Osteoblast (primary cell): Measurements from ENCODE around the gene RPRD1A. TPM values are rescaled to one million over a fixed set of nuclear protein-coding genes. Genes with fewer than 3 reads are reported as not detected.
"Not testable (repeated sequence)": the region's sequence is repeated elsewhere in the genome, so short reads cannot be mapped to it uniquely, and the experiment has no call there.

Experiments
- DNase-seq: peaks from one replicate; pipeline ENCODE4 v3.0.0; 2011; ENCODE audit warnings: low spot score, mixed read lengths; ENCODE audit not compliant: insufficient read length; ENCODE audit errors: missing footprints
- H2AFZ ChIP-seq: 2 replicates; pipeline ENCODE4 v1.6.0; 2011; ENCODE audit warnings: mild to moderate bottlenecking, low read length
- H3K27ac ChIP-seq: 2 replicates; pipeline ENCODE4 v1.5.1; 2011; ENCODE audit warnings: mild to moderate bottlenecking, low read depth, low read length, moderate library complexity
- H3K27me3 ChIP-seq: 2 replicates; pipeline ENCODE4 v1.6.0; 2012; ENCODE audit warnings: mild to moderate bottlenecking, control low read depth, inconsistent platforms, low read length, moderate library complexity; ENCODE audit not compliant: insufficient read depth
- H3K36me3 ChIP-seq: 2 replicates; pipeline ENCODE4 v1.5.1; 2011; ENCODE audit warnings: mild to moderate bottlenecking, low read length, control low read depth, moderate library complexity; ENCODE audit not compliant: insufficient read depth
- H3K4me1 ChIP-seq: 2 replicates; pipeline ENCODE4 v1.5.1; 2011; ENCODE audit warnings: mild to moderate bottlenecking, low read length, control low read depth, moderate library complexity; ENCODE audit not compliant: insufficient read depth
- H3K4me2 ChIP-seq: 2 replicates; pipeline ENCODE4 v1.6.0; 2011; ENCODE audit warnings: mild to moderate bottlenecking, low read length; ENCODE audit not compliant: insufficient read depth
- H3K4me3 ChIP-seq: fragments of 200-600 bp; sonication (generic); 3 replicates; pipeline ENCODE4 v1.5.1; 2012; ENCODE audit warnings: mild to moderate bottlenecking, low read length, inconsistent platforms; ENCODE audit not compliant: insufficient read depth
- H3K79me2 ChIP-seq: 2 replicates; pipeline ENCODE4 v1.6.0; 2012; ENCODE audit warnings: mild to moderate bottlenecking, low read length, control low read depth, inconsistent platforms; ENCODE audit not compliant: insufficient read depth
- H3K9me3 ChIP-seq: 2 replicates; pipeline ENCODE4 v1.5.1; 2011; ENCODE audit warnings: low read depth, low read length, control low read depth
- H4K20me1 ChIP-seq: 2 replicates; pipeline ENCODE4 v1.6.0; 2012; ENCODE audit warnings: mild to moderate bottlenecking, low read length, control low read depth; ENCODE audit not compliant: insufficient read depth
- total RNA-seq: library from RNA; depleted of rRNA; stranded (reverse); fragments of >200 nt; gene quantifications from 2 replicates; pipeline ENCODE4 v1.2.3, GENCODE V29; 2012
- TF ChIP-seq, protein P1 (sequence below): IDR thresholded peaks from 2 replicates; pipeline ENCODE4 v1.5.1; 2011; ENCODE audit warnings: mild to moderate bottlenecking, low read depth, low read length, moderate library complexity; ENCODE audit errors: extremely low read depth

Gene RPRD1A
- 31.5 and 36.2 TPM in 2 replicates for total RNA-seq

GRCh38 chr18:36067055-36067957, at the start of gene RPRD1A:
RPRD1A (minus strand) TSS chr18:36067559; CDS start chr18:36067404, 155 bp downstream.
- Histone ChIP-seq H3K4me3 (peak within 1 kb of the TSS; percentile 91), H4K20me1 (peaks cover 3% of the 10 kb centered on the region), H2AFZ (peak within 1 kb of the TSS; percentile 94), H3K4me1 (peaks cover 7% of the 10 kb centered on the region), H3K27me3 (no peaks in the 10 kb centered on the region), H3K27ac (peak within 1 kb of the TSS; percentile 96), H3K9me3 (no peaks in the 10 kb centered on the region), H3K36me3 (no peaks in the 10 kb centered on the region), H3K79me2 (peaks cover 51% of the 10 kb centered on the region), H3K4me2 (peak within 1 kb of the TSS; percentile 87)
- TF ChIP-seq, protein P1, sequence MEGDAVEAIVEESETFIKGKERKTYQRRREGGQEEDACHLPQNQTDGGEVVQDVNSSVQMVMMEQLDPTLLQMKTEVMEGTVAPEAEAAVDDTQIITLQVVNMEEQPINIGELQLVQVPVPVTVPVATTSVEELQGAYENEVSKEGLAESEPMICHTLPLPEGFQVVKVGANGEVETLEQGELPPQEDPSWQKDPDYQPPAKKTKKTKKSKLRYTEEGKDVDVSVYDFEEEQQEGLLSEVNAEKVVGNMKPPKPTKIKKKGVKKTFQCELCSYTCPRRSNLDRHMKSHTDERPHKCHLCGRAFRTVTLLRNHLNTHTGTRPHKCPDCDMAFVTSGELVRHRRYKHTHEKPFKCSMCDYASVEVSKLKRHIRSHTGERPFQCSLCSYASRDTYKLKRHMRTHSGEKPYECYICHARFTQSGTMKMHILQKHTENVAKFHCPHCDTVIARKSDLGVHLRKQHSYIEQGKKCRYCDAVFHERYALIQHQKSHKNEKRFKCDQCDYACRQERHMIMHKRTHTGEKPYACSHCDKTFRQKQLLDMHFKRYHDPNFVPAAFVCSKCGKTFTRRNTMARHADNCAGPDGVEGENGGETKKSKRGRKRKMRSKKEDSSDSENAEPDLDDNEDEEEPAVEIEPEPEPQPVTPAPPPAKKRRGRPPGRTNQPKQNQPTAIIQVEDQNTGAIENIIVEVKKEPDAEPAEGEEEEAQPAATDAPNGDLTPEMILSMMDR = no peak
- DNase-seq = peak; percentile 98

- not testable (repeated sequence) for H3K4me2 ChIP-seq, H3K9me3 ChIP-seq, H2AFZ ChIP-seq, H3K79me2 ChIP-seq, H4K20me1 ChIP-seq, H3K27ac ChIP-seq, DNase-seq, H3K4me1 ChIP-seq, H3K27me3 ChIP-seq, H3K4me3 ChIP-seq
- H3K36me3 ChIP-seq = peaks cover 51% of the 10 kb centered on the region
These were observed 49.4 kb upstream of the RPRD1A start for GRCh38 chr18:36116771-36117170.

DNA sequence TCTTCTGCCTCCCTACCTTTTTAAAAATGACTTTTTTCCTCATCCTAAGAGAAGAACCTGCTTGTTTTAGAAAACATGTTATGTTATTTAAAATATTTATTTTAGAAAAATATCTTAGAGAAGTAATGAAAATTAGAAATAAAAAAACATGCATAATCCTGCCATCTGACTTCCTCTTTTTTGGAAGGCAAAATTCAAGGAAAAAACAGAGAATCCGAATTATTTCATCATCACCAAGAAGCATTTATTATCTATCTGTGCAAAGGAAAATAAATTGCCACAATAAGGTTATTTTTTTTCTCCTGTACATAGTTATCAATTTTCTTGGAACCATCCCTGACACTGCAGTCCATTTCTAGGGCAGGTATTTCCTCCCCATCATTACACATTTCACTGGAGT, 47.4 kb upstream of the RPRD1A start:
- Histone ChIP-seq H3K4me1 (no peaks in the 10 kb centered on the region), H3K27ac (no peak overlapping the region), H3K9me3 (no peaks in the 10 kb centered on the region), H3K27me3 (no peaks in the 10 kb centered on the region), H3K4me3 (no peak overlapping the region), H2AFZ (no peak overlapping the region), H3K4me2 (no peak overlapping the region), H3K36me3 (peaks cover 54% of the 10 kb centered on the region), H3K79me2 (no peaks in the 10 kb centered on the region), H4K20me1 (peaks cover 5% of the 10 kb centered on the region)
- DNase-seq = no peak
- TF ChIP-seq, protein P1 = no peak

DNA sequence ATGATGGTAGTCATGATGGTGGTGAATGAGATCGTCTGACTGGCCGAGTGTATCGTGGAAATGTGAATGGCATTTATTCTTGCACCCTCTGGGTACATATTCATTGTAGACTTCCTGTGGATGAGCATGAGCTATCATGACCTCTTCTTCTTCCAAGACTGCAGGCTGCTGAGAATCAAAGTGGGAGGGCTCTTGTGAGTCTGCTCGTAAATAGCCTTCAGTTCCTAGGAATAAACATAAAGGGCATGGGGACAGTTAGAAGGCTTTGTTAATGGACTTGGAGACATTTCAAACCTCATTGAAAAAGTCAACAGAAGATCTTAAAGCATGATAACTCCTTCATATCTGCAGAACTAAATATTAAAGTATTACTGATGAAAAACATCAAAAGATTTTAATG, 46.9 kb upstream of the RPRD1A start:
- no peak for DNase-seq
- Histone ChIP-seq H3K4me3 (no peak overlapping the region), H3K36me3 (peaks cover 54% of the 10 kb centered on the region), H3K4me1 (no peaks in the 10 kb centered on the region), H2AFZ (no peak overlapping the region), H3K27ac (no peak overlapping the region), H3K4me2 (no peak overlapping the region), H4K20me1 (peaks cover 5% of the 10 kb centered on the region), H3K9me3 (no peaks in the 10 kb centered on the region), H3K27me3 (no peaks in the 10 kb centered on the region), H3K79me2 (no peaks in the 10 kb centered on the region)
- TF ChIP-seq, protein P1 = no peak
